ENCODE results near the gene APLF. TPM values are rescaled to one million over a fixed set of nuclear protein-coding genes. Genes with fewer than 3 reads are reported as not detected.

APLF gene
- 1 to 10 TPM; 2.7 to 3.7 TPM for total RNA-seq

- H3K9me3 Mint-ChIP-seq: no peaks in the 10 kb centered on the region
- no peaks in the 10 kb centered on the region for H3K27me3 Mint-ChIP-seq
- peak within 1 kb of the TSS; percentile 96 for H3K4me3 Mint-ChIP-seq
- peaks cover 48% of the 10 kb centered on the region for H3K4me1 Mint-ChIP-seq
- H3K27ac Mint-ChIP-seq: peak within 1 kb of the TSS; percentile 94
- POLR2A ChIA-PET: interaction anchor here (0.7 to 1.1 kb wide), 2 partner anchors 11 to 247 kb away, joined by 3 read pairs; no protein-coding TSS in a partner anchor
- peaks cover 10% of the 10 kb centered on the region for H3K36me3 Mint-ChIP-seq (ENCODE audit: low read depth)
- peak; percentile 99 for DNase-seq
- CTCF ChIA-PET: interaction anchor here (1.1 to 2.2 kb wide), 6 partner anchors 12 to 458 kb away, joined by 3 to 9 read pairs (median 4); no protein-coding TSS in a partner anchor
Measured at GRCh38 chr2:68467077-68467960, at the start of gene APLF, which contains the start of gene FBXO48. APLF (plus strand) TSS chr2:68467585; CDS start chr2:68467732, 147 bp downstream. FBXO48 (minus strand) TSS chr2:68467294; CDS start chr2:68465145, 2,149 bp downstream.

- Mint-ChIP-seq H3K27ac (no peak overlapping the region), H3K9me3 (no peaks in the 10 kb centered on the region), H3K27me3 (peaks cover 7% of the 10 kb centered on the region), H3K4me3 (no peak overlapping the region), H3K36me3 (ENCODE audit: low read depth) (peaks cover 3% of the 10 kb centered on the region), H3K4me1 (peaks cover 2% of the 10 kb centered on the region)
- POLR2A ChIA-PET: no interaction called here
- DNase-seq: no peak
- CTCF ChIA-PET: no interaction called here
Measured at GRCh38 chr2:68417926-68418325, 49.5 kb upstream of the APLF start.

- no peak for DNase-seq
- Mint-ChIP-seq H3K9me3 (no peaks in the 10 kb centered on the region), H3K4me3 (no peak overlapping the region), H3K4me1 (peaks cover 2% of the 10 kb centered on the region), H3K27ac (no peak overlapping the region), H3K27me3 (peaks cover 7% of the 10 kb centered on the region), H3K36me3 (ENCODE audit: low read depth) (peaks cover 3% of the 10 kb centered on the region)
- ChIA-PET CTCF (interaction anchor here (0.6 kb wide), 1 partner anchor 16 kb away, joined by 3 read pairs; no protein-coding TSS in a partner anchor), POLR2A (no interaction called here)
Measured at GRCh38 chr2:68418419-68418818, 49.0 kb upstream of the APLF start.

GRCh38 chr2:68418855-68419254 lies 48.5 kb upstream of the APLF start:
- H3K36me3 Mint-ChIP-seq (ENCODE audit: low read depth): peaks cover 3% of the 10 kb centered on the region
- peaks cover 7% of the 10 kb centered on the region for H3K27me3 Mint-ChIP-seq
- no peaks in the 10 kb centered on the region for H3K9me3 Mint-ChIP-seq
- ChIA-PET POLR2A (no interaction called here), CTCF (interaction anchor here (0.6 to 1.1 kb wide), 3 partner anchors 16 to 44 kb away, joined by 3 read pairs; no protein-coding TSS in a partner anchor)
- H3K27ac Mint-ChIP-seq: no peak overlapping the region
- no peak for DNase-seq
- H3K4me3 Mint-ChIP-seq: no peak overlapping the region
- peaks cover 2% of the 10 kb centered on the region for H3K4me1 Mint-ChIP-seq

GRCh38 chr2:68420254-68420910 lies 47.0 kb upstream of the APLF start:
- H3K27ac Mint-ChIP-seq: no peak overlapping the region
- H3K36me3 Mint-ChIP-seq (ENCODE audit: low read depth): peaks cover 3% of the 10 kb centered on the region
- POLR2A ChIA-PET: no interaction called here
- peaks cover 7% of the 10 kb centered on the region for H3K27me3 Mint-ChIP-seq
- no peaks in the 10 kb centered on the region for H3K9me3 Mint-ChIP-seq
- DNase-seq: no peak
- H3K4me1 Mint-ChIP-seq: peaks cover 2% of the 10 kb centered on the region
- H3K4me3 Mint-ChIP-seq: no peak overlapping the region
- CTCF ChIA-PET: interaction anchor here (0.8 to 1.0 kb wide), 2 partner anchors 43 to 175 kb away, joined by 3 read pairs; no protein-coding TSS in a partner anchor

- H3K27ac Mint-ChIP-seq: no peak overlapping the region
- ChIA-PET CTCF (no interaction called here), POLR2A (no interaction called here)
- DNase-seq: no peak
- H3K4me1 Mint-ChIP-seq: peaks cover 3% of the 10 kb centered on the region
- H3K4me3 Mint-ChIP-seq: no peak overlapping the region
- H3K27me3 Mint-ChIP-seq: peaks cover 5% of the 10 kb centered on the region
- H3K9me3 Mint-ChIP-seq: no peaks in the 10 kb centered on the region
- peaks cover 3% of the 10 kb centered on the region for H3K36me3 Mint-ChIP-seq (ENCODE audit: low read depth)
Measured at GRCh38 chr2:68423966-68424650, 43.3 kb upstream of the APLF start.

GRCh38 chr2:68425503-68425902 lies 41.9 kb upstream of the APLF start:
- ChIA-PET POLR2A (no interaction called here), CTCF (interaction anchor here (0.5 kb wide), 1 partner anchor 56 kb away, joined by 3 read pairs; no protein-coding TSS in a partner anchor)
- DNase-seq: no peak
- Mint-ChIP-seq H3K4me1 (peaks cover 3% of the 10 kb centered on the region), H3K27me3 (no peaks in the 10 kb centered on the region), H3K9me3 (no peaks in the 10 kb centered on the region), H3K4me3 (no peak overlapping the region), H3K36me3 (ENCODE audit: low read depth) (peaks cover 3% of the 10 kb centered on the region), H3K27ac (no peak overlapping the region)

- no peak overlapping the region for H3K4me3 Mint-ChIP-seq
- CTCF ChIA-PET: no interaction called here
Measured at GRCh38 chr2:68426446-68426845, 40.9 kb upstream of the APLF start.

GRCh38 chr2:68426848-68427579 lies 40.4 kb upstream of the APLF start:
- Mint-ChIP-seq H3K9me3 (no peaks in the 10 kb centered on the region), H3K36me3 (ENCODE audit: low read depth) (peaks cover under 1% of the 10 kb centered on the region), H3K27me3 (no peaks in the 10 kb centered on the region), H3K4me3 (no peak overlapping the region), H3K27ac (no peak overlapping the region), H3K4me1 (peaks cover 3% of the 10 kb centered on the region)
- ChIA-PET POLR2A (no interaction called here), CTCF (no interaction called here)
- DNase-seq: no peak

More at GRCh38 chr2:68426446-68426845, 40.9 kb upstream of the APLF start:
- Mint-ChIP-seq H3K4me1 (peaks cover 3% of the 10 kb centered on the region), H3K27me3 (no peaks in the 10 kb centered on the region), H3K9me3 (no peaks in the 10 kb centered on the region), H3K36me3 (ENCODE audit: low read depth) (peaks cover 3% of the 10 kb centered on the region), H3K27ac (no peak overlapping the region)
- no peak for DNase-seq
- POLR2A ChIA-PET: no interaction called here

- DNase-seq: no peak
- ChIA-PET POLR2A (no interaction called here), CTCF (interaction anchor here (4.6 kb wide), 1 partner anchor 13 kb away, joined by 26 read pairs; no protein-coding TSS in a partner anchor)
- no peak overlapping the region for H3K27ac Mint-ChIP-seq
- no peaks in the 10 kb centered on the region for H3K27me3 Mint-ChIP-seq
- no peak overlapping the region for H3K4me3 Mint-ChIP-seq
- peaks cover 3% of the 10 kb centered on the region for H3K4me1 Mint-ChIP-seq
- H3K36me3 Mint-ChIP-seq (ENCODE audit: low read depth): no peaks in the 10 kb centered on the region
- H3K9me3 Mint-ChIP-seq: no peaks in the 10 kb centered on the region
Measured at GRCh38 chr2:68428126-68428525, 39.3 kb upstream of the APLF start.

GRCh38 chr2:68428746-68429145 lies 38.6 kb upstream of the APLF start:
- H3K36me3 Mint-ChIP-seq (ENCODE audit: low read depth): no peaks in the 10 kb centered on the region
- no peak overlapping the region for H3K27ac Mint-ChIP-seq
- ChIA-PET CTCF (interaction anchor here (1.4 to 4.6 kb wide), 2 partner anchors 12 to 14 kb away, joined by 3 to 26 read pairs; no protein-coding TSS in a partner anchor), POLR2A (no interaction called here)
- peaks cover 3% of the 10 kb centered on the region for H3K4me1 Mint-ChIP-seq
- H3K27me3 Mint-ChIP-seq: no peaks in the 10 kb centered on the region
- no peak for DNase-seq
- no peak overlapping the region for H3K4me3 Mint-ChIP-seq
- H3K9me3 Mint-ChIP-seq: no peaks in the 10 kb centered on the region

- Mint-ChIP-seq H3K9me3 (no peaks in the 10 kb centered on the region), H3K27me3 (no peaks in the 10 kb centered on the region), H3K36me3 (ENCODE audit: low read depth) (no peaks in the 10 kb centered on the region), H3K4me1 (peaks cover 3% of the 10 kb centered on the region), H3K4me3 (no peak overlapping the region), H3K27ac (no peak overlapping the region)
- DNase-seq: no peak
- CTCF ChIA-PET: interaction anchor here (1.4 to 4.6 kb wide), 2 partner anchors 12 to 15 kb away, joined by 3 to 26 read pairs; no protein-coding TSS in a partner anchor
- POLR2A ChIA-PET: no interaction called here
Measured at GRCh38 chr2:68429311-68429826, 38.0 kb upstream of the APLF start.
